GM21529 (cell line): ENCODE measurements around the gene PALLD.

Experiments
- ATAC-seq: cut with Tn5 transposase; IDR thresholded peaks from one replicate; pipeline ENCODE4 v1.9.1; 2021; ENCODE audit not compliant: unreplicated experiment

PALLD gene

DNA sequence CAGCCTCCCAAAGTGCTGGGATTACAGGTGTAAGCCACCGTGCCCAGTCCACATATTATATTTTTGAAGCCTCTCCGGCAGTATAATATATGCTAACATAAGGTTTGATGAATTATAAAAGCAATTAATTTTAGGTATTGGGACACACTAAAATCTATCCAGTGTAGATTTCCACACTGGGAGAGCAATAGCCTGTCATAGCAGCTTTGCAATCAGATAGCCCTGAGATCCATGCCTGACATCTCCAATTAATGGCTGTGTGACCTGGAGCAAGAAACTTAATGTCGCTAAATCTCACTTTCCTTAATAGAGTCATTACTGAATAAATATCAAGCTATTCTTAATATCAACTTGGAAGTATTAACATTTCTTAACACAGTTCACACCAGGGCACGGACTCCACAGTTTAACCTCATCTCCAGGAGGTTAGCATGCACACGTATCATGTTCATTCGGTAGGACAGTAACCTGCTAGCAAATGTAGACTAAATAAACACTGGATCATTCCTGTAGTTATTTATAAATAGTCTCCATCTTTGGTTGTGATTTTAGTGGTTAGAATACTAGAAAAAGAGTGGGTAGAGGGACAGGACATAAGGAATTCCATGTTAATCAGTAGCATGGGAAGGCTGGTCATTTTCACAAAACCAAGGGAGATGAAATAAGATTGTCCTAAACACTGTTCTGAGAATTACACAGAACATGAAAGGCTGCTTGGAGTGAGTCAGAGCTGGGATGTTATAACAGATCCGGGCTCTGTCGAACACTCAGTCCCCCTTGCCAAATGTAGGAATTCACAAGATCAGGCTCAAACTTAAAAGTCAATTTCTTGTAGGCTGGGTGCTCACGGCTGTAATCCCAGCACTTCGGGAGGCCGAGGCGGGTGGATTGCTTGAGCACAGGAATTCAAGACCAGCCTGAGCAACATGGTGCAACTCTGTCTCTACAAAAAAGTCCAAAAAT, 254.7 kb downstream of the PALLD start:
- no peak for ATAC-seq

DNA sequence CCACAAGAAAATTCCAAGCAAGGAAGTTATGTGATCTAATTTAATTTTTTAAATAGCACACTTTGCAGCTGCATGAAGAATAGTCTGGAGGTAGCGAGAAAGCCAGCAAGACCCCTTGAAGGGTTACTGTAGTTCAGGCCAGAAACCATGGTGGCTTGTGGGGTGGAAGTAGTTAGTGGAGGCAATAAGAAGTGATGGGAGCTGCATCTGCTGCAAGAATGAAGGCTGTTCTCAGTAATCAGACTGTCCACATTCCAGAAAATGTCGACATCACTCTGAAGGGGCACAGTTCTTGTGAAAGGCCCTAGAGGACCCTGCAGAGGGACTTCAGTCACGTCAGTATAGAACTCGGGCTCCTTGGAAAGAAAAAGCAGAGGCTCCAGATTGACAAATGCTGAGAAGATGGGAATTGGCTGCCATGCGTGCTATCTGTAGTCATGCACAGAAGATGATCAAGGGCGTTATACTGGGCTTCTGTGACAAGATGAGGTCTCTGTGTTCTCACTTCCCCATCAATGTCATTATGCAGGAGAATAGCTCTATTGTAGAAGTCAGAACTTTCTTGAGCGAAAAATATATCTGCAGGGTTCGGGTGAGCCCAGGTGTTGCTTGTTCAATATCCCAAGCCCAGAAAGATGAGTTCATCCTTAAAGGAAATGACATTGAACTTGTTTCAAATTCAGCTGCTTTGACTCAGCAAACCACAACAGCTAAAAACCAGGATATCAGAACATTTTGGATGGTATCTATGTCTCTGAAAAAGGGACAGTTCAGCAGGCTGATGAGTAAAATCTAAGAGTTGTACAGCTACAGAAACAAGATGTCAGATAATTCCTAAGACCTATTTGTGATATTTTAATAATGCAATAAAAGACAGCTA, 259.0 kb downstream of the PALLD start:
- no peak for ATAC-seq

DNA sequence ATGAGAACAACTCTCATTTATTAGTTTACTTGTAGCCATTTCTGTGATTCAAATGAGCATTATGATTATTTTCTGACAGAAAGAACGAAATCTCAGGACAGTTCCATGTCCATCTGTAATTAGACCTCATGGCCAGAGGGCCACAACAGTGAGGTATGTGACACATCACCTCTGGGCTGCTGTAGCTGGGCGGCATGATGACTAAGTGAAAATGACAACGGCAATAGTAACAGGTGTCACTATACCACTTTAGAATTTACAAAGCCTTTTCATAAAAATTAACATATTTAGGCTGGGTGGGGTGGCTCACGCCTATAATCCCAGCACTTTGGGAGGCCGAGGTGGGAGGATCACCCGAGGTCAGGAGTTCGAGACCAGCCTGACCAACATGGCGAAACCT, 260.6 kb downstream of the PALLD start:
- no peak for ATAC-seq

DNA sequence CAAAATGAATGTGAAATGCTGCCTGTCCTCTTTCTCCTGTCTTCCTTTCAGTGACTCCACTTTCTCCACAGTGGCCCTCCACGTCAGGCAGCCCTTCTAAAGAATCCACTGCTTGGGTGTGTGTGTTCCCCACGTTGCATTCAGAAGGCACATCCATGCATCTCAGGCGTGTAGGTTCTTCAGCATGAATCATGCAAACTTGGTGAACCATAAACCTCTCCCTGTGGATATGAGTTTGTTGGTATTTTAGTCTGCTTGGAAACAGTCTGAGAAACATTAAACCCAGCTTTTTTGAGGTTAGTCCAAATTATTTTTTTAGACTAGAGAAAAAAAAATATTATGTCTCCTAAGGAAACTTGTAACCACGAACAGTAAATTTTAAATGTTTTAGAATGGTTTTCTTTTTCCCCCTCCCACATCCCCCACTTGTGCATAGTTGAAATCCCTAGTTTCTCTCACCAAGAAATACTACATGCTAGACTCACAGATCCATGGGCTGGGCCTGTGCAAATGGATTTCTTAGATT, 261.6 kb downstream of the PALLD start:
- no peak for ATAC-seq

DNA sequence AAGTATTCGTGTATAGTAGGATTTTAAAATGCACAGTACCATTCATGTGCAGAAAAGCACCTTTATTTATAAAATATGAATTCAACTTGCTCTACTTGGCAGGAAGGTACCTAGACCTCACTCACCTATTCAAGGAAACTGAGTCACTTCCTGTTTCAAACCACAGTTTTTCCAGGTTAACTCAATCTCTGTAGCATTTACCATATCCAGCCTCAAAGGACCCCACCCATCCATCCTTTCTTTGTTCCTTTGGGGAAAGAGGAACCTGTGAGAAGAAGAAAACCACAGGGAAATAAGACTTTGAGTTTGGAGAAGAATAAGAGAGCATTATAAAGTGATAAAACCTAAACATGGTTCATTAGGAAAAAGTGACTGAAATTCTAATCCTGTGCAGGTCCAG, 262.5 kb downstream of the PALLD start:
- ATAC-seq, result no peak

DNA sequence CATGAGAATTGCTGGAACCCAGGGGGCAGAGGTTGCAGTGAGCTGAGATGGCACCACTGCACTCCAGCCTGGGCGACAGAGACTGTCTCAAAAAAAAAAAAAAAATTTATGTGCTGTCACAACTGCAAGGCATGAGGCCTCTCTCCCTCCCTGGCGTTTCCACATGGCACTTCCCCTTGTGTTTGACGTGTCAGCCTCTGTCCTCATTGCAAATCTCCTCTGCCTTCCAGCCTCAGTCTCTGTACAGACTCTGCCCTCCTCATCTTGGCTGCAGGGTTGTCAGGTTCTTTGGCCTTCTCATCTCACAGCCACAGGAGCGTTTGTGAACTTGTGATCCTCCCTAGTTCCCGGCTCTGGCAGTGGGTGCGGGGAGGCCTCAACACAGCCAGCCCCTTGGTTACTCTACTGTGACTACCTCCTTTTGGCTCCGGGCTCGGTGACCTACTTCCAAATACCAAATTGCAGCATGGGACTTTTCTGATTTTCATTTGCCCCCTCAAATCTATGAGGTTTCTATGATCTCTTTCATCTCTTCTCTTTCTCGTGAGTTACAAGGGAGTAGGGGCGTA, 263.2 kb downstream of the PALLD start:
- no peak for ATAC-seq

DNA sequence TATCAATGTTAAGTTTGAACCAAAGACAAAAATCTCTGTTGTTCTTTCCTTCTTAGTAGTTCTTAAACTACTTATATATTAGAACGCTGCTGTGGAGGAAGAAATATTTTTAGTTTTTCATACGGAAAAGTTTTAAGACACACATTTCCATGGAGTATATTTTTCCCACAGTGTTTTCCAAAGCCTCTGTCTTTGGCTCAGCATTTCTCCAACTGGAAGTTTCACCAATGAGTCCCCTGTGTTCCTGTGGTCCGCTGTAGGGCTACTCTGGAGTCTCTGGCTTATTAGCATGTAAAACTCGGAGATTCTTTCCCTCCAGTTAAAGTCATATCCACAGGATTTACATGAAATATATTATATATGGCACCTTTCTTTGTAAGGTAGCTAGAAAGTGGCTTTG, 264.2 kb downstream of the PALLD start:
- no peak for ATAC-seq

DNA sequence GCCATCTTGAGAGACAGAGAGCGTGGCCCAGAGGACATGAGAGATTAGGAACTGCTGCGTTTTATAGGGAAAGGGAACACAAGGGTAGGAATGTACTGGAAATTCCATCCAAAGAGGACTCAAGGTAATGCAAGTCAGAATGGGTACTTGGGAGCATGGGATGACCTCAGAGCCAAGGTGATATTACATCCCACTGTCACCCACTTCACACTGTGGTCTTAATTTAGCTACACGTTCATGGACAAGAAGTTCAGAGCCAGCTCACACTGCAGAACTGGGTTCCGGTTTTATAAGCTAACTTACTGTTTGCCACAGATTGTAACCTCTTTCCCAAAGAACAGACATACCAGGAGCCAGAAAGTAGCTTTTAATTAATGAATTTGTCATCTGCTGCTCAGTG, 268.5 kb downstream of the PALLD start:
- no peak for ATAC-seq

DNA sequence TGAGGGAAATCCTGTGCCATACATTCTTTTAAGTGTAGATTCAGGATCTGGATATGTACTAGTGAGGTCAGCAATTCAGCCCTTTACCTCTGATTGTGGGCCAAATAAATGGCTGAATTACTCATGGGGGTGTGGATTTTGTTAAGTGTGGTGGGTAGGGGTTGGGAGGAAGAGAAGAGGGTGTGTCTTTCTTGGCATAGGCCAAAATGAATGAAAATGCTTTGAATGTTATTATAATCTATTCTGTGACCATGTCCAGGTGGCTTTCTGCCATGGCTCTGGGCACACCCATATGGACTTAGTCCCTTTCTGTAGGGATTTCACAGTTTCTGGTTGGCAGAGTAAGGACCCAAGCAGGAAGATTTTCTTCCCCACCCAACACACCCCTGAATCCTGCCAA, 268.9 kb downstream of the PALLD start:
- ATAC-seq, result no peak

DNA sequence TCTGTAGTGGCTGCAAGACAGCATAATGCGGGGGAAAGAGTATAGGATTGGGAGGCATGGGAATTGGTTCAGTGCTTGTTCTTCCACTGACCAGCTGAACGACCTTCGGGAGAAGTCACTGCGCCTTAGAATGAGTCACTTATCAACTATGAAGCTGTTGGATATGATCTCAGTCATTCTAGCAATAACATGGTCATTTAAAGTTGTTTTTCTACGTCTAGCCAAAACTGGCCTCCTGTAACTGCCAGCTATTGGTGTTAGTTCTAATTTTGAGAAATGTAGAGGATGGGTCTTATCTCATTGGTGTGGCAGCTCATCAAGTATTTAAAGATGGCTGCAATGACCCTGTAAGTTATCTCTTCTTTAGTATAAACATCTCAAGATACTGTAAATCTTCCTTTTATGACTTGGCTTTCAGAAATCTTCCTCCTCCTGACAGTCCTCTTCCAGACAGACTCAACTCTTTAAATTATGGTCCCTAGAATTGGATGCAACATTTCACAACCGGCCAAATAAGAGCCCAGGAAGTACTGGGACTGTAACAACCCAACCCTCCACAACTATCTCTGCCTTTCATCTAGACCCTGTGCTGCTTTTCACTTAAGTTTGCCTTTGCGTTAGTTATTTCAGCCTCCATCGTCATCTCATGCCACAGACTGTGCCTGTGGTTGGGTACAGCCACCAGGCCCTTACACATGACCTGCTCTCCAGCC, 269.9 kb downstream of the PALLD start:
- ATAC-seq, result no peak

DNA sequence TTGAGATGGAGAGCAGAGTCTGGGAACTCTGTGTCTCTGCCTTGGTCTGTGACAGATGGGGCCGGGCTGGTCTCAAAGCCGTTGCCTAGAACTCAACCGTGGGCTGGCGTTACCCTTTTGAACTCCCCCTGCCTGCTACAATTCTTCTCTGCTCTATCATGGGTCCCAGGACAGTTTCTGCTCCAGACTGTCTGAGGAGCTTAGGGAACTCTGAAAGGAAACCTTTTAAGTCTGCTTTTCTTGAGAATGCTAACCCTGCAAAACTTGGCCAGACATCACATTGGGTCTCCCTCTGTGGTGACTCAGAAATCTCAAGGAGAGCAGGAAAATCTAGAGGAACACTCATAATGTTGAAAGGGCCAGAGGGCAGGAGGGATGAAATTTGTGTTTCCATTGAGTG, 272.6 kb downstream of the PALLD start:
- no peak for ATAC-seq

DNA sequence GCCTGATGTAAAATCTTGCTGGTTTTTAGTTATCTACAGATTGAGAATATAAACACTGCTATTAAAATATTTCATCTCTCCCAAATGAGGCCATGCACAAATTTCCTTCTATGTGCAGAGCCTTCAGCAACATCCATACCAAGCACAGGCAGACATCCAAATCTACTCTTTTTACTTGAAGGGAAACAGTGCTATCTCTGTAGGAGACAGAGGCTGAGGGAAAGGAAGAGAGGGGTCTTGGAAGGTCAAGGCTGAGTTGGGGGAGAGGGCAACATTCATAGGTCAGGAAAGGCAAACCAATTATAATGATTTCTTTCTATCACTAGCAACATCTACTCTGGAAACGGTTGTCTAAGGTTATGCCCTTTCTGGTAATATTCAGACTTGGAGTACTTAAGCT, 273.0 kb downstream of the PALLD start:
- ATAC-seq, result no peak

DNA sequence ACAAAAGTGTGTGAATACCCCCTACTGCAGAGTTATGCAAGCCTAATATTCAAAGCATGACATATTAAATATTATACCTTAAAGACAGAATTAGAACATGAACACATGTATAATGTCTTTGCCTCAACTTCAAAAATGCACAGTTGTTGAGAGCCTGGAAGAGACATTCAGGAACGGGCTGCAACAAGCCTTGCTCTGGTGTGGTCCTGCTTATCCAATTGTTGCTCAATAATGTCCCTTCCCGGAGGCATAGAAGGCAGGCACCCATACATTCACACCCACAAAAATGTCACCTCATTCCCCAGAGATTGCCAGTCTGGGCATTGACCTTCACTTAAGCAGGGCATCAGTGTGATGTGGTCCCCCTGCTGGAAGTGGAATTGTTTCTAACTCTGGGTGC, 274.4 kb downstream of the PALLD start:
- no peak for ATAC-seq

DNA sequence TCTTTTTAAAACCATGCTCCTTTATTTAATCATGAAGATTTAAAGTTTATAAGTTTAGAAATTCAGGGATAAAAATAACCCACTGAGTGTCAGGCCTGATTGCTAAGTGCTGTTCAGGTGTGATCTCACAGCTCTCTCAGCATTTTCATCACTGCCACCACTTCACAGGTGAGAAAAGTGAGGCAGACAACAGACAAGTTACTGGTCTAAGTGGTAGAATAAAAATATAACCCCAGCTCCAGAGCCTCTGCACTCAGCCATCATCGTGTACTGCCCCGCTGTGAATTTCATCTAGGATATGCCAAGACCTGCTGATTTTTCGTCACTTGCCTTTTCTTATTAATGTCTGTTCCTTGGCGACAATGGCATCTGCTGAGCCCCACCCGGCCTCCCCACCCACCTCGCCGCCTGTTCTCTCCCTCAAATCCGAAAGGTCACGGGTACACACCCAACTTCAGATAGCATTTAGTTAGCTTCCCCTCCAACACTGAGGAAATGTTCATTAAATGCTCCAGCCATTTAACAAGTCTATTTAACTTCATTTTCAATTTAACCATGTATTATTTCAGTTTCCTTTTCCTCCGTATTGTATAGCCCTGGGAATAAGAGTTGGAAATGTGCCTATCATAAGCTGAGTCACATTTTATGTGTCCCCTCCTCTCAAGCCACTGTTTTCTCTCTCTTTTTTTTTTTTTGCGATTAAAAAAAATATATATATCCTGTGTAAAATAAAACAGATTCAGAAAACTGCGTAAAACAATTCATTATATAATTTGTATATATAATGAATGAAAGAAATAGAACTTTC, 276.7 kb downstream of the PALLD start:
- no peak for ATAC-seq

DNA sequence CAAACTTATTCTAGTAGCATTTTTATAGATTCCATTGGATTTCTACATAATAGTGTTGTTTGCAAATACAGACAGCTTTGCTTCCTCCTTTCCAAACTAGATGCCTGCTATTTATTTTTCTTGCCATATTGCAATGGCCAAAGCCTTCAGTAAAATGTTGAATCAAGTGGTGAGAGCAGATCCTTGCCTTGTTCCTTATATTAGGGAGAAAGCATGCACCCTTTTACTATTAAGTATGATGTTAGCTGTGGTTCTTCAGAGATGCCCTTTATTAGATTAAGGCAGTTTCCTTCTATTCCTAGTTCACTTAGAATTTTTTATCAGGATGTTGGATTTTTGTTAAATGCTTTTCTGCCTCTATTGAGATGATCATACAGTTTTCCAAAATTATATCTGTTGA, 279.5 kb downstream of the PALLD start:
- no peak for ATAC-seq

DNA sequence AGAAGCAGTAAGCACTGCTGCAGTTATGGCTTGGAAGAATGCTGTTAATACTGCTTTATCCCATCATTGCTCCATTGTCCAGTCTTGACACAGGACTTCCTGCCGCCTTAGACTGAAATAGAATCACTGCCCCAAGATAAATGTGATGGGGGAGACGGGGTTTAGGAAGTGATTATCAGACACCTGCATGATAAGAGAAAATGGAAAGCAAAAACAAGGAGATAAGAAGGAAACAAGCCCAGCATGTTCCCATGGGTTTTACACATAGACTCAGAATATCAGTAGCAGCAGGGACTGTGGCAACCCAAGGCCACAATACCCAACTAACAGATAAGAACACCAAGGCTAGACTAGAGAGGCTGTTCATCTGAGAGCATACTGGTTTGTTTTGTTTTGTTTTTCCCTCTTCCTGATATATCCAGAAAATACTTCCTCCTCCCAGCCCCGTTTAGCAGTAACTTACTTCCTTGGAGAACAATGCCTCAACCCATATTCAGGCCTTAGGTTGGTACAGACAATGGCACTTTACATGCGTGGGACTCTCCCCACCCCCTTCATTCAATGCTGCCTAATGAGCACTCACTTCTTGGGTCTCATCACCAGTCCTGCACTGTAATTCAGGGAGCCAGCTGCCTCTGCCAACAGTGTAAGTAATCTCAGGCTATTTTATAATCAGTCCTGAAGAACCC, 280.6 kb downstream of the PALLD start:
- no peak for ATAC-seq

DNA sequence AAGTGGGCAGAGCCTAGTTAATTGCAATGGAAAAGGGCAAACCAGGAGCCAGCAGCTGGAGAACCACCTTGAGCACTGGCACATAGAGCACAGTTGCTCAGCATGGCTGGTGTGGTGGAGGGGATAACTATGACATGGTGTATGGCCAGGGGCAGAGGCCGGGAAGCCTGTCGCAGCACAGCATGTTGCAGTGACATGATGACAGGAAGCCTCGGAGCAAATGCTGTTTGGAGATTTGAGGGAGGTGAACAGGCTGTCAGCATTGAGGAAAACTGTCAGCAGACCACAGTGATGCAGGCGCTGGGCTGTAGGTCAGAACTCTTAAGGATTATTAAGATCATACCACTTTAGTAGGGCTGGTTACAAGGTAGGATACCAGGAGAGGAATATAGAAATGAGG, 284.5 kb downstream of the PALLD start:
- no peak for ATAC-seq

DNA sequence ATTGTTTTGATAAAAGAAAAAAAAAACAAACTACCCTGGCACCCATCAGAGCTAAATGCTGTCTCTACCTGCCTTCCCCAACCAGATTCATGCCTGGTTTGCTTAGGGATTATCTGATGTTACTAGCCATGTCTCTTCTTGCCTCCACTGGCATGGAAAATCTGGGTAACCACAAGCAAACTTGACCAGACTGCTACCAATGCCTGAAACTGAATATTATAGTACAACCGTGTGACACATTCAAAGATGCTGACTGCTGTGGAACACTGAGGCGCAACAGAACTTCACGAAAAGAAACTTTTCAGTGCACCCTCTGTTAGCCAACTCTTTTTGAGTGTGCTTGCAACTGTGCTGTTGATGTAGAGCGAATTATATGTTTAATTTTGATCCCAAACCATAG, 285.1 kb downstream of the PALLD start:
- no peak for ATAC-seq

DNA sequence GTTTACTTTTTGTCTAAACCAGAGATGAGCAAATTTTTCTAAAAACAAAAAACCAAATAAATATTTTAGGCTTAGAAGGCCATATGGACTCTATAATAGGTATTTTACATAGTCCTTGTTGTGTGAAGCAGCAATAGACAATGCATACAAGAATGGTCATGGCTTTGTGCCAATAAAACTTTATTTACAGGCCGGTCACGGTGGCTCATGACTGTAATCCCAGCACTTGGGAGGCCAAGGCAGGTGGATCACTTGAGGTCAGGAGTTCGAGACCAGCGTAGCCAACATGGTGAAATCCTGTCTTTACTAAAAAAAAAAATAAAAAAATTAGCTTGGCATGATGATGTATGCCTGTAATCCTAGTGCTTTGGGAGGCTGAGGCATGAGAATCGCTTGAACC, 285.6 kb downstream of the PALLD start:
- no peak for ATAC-seq
